Stimulated activated CD8-positive, alpha-beta memory T cell treated with anti-CD3 and anti-CD28 coated beads, Interleukin-2, amount 100 ng/mL, for 48 hours (primary cell): ENCODE measurements around the gene RHBDL3.
"Not testable (repeated sequence)": the region's sequence is repeated elsewhere in the genome, so short reads cannot be mapped to it uniquely, and the experiment has no call there.

Source experiments
- DNase-seq, 2 donors: peaks; one replicate each; pipeline ENCODE4 v3.0.0-alpha.2; 2020; ENCODE audit warnings: low read depth in 2 of 2

Gene RHBDL3

GRCh38 chr17:32323811-32324491 is 58.3 kb downstream of the RHBDL3 start:
- DNase-seq: peak; percentile 15 to 20

GRCh38 chr17:32327911-32328310 is 62.3 kb downstream of the RHBDL3 start:
- DNase-seq: no peak

GRCh38 chr17:32330147-32330546 is 64.5 kb downstream of the RHBDL3 start:
- DNase-seq: no peak

- DNase-seq: no peak
Observed at GRCh38 chr17:32331243-32332040, 65.8 kb downstream of the RHBDL3 start.

GRCh38 chr17:32333187-32333586 is 67.6 kb downstream of the RHBDL3 start:
- no peak for DNase-seq

GRCh38 chr17:32335046-32335445 is 69.4 kb downstream of the RHBDL3 start:
- DNase-seq: no peak

GRCh38 chr17:32335687-32336086 is 70.1 kb downstream of the RHBDL3 start:
- DNase-seq: no peak

GRCh38 chr17:32341141-32341856 is 75.7 kb downstream of the RHBDL3 start:
- no peak for DNase-seq

- peak; percentile 72 to 76 for DNase-seq
Observed at GRCh38 chr17:32341857-32342602, 76.4 kb downstream of the RHBDL3 start, which contains the start of gene C17orf75. Gene C17orf75, minus strand, starts transcription at chr17:32342173. Its CDS starts 34 bp downstream, at chr17:32342139.

- DNase-seq: no peak
Observed at GRCh38 chr17:32342603-32343325, 77.1 kb downstream of the RHBDL3 start.

- no peak for DNase-seq
Observed at GRCh38 chr17:32345951-32346600, 80.4 kb downstream of the RHBDL3 start.

- no peak for DNase-seq
Observed at GRCh38 chr17:32348483-32348800, 82.8 kb downstream of the RHBDL3 start.

GRCh38 chr17:32349503-32349853 is 83.8 kb downstream of the RHBDL3 start:
- no peak for DNase-seq

- DNase-seq: peak; percentile 88 to 90
Observed at GRCh38 chr17:32349854-32350665, 84.4 kb downstream of the RHBDL3 start, which contains the start of gene ZNF207. Gene ZNF207, plus strand, starts transcription at chr17:32350157. Its CDS starts 129 bp downstream, at chr17:32350286.

- no peak for DNase-seq
Observed at GRCh38 chr17:32350666-32351418, 85.2 kb downstream of the RHBDL3 start.

GRCh38 chr17:32352734-32353133 is 87.1 kb downstream of the RHBDL3 start:
- DNase-seq: not testable (repeated sequence)

GRCh38 chr17:32355649-32356377 is 90.2 kb downstream of the RHBDL3 start:
- no peak for DNase-seq

GRCh38 chr17:32356378-32356743 is 90.7 kb downstream of the RHBDL3 start:
- no peak for DNase-seq
